Gastrocnemius medialis (tissue), 4 donors: ENCODE results near the gene CCDC138.

ENCODE experiments used
- POLR2A ChIP-seq, 2 donors: fragments of 450-650 bp; IDR thresholded peaks; one replicate each; pipeline ENCODE4 v1.6.1; 2017; ENCODE audit warnings: antibody characterized with exemption in 2 of 2, mild to moderate bottlenecking in 2 of 2, moderate library complexity in 2 of 2
- TF ChIP-seq, protein P1 (sequence below), 5 experiments: fragments of 450-650 bp in 3 of 5; fragments of 200-600 bp in 2 of 5; sonication (generic) in 2 of 5; IDR thresholded peaks in 4 of 5; conservative IDR thresholded peaks in 1 of 5; 1 replicate in 4 of 5; 2 replicates in 1 of 5; pipeline ENCODE4 v1.5.1; 2016 to 2019; ENCODE audit warnings: antibody characterized with exemption in 5 of 5, mild to moderate bottlenecking in 3 of 5, moderate library complexity in 3 of 5

DNA sequence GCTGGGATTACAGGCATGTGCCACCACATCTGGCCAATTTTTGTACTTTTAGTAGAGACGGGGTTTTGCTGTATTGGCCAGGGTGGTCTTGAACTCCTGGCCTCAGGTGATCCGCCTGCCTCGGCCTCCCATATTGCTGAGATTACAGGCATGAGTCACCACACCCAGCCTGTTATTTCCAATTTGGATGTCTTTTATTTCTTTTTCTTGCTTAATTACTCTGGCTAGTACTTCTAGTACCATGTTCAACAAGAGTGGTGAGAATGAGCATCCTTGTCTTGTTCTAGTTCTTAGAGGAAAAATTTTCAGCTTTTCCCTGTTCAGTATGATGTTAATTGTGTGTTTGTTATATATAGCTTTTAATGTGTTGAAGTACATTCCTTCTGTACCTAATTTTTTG is 23.4 kb downstream of the CCDC138 start:
- TF ChIP-seq, protein P1, sequence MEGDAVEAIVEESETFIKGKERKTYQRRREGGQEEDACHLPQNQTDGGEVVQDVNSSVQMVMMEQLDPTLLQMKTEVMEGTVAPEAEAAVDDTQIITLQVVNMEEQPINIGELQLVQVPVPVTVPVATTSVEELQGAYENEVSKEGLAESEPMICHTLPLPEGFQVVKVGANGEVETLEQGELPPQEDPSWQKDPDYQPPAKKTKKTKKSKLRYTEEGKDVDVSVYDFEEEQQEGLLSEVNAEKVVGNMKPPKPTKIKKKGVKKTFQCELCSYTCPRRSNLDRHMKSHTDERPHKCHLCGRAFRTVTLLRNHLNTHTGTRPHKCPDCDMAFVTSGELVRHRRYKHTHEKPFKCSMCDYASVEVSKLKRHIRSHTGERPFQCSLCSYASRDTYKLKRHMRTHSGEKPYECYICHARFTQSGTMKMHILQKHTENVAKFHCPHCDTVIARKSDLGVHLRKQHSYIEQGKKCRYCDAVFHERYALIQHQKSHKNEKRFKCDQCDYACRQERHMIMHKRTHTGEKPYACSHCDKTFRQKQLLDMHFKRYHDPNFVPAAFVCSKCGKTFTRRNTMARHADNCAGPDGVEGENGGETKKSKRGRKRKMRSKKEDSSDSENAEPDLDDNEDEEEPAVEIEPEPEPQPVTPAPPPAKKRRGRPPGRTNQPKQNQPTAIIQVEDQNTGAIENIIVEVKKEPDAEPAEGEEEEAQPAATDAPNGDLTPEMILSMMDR (IDR thresholded peaks at IDR 0.05 in 4 of 5, conservative IDR thresholded peaks at IDR 0.05 in 1 of 5) = no peak
- no peak for TF ChIP-seq POLR2A (IDR thresholded peaks at IDR 0.05)
